Islet of Langerhans (tissue), 1 donor: Measurements from ENCODE around the gene SELENOV.
"Not testable (repeated sequence)": the region's sequence is repeated elsewhere in the genome, so short reads cannot be mapped to it uniquely, and the experiment has no call there.

Experiments used
- FAIRE-seq: peaks from one replicate; lab custom pipeline; 2011; peaks lifted over from hg19 to GRCh38; lab: Jason Lieb, UNC

Gene SELENOV, protein sequence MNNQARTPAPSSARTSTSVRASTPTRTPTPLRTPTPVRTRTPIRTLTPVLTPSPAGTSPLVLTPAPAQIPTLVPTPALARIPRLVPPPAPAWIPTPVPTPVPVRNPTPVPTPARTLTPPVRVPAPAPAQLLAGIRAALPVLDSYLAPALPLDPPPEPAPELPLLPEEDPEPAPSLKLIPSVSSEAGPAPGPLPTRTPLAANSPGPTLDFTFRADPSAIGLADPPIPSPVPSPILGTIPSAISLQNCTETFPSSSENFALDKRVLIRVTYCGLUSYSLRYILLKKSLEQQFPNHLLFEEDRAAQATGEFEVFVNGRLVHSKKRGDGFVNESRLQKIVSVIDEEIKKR

DNA sequence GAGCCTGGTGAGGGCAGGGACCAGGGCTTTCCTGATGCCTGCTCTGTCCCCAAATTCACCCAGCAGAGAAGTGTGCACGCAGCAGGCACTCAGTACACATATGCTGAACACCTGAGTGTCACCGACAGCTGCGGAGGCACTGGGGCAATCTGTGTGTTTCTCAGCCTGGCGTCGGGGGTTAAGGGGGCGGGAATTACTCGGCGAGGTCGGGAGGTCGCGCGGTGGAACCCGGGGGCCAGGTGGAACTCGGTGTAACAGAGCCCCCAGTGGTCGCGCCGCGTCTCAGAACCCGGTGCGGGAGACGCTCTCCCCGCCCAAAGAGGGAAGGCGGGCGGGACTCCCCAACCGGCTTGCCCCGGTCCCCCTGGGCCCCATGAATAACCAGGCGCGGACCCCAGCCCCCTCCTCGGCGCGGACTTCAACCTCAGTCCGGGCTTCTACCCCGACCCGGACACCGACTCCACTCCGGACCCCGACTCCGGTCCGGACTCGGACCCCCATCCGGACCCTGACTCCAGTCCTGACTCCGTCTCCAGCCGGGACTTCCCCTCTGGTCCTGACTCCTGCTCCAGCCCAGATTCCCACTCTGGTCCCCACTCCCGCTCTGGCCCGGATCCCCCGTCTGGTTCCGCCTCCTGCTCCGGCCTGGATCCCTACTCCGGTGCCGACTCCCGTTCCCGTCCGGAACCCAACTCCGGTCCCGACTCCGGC is at the start of gene SELENOV:
SELENOV (plus strand) TSS at position 300 of the 711 bp plus-strand sequence; CDS start at position 374, 74 bp downstream.
- no peak for FAIRE-seq

GRCh38 chr19:39465956-39466747 is 48.8 kb upstream of the SELENOV start:
- no peak for FAIRE-seq

GRCh38 chr19:39467941-39468340 is 47.0 kb upstream of the SELENOV start:
- FAIRE-seq: no peak

GRCh38 chr19:39469036-39469435 is 45.9 kb upstream of the SELENOV start:
- no peak for FAIRE-seq

- FAIRE-seq: no peak
Observed at GRCh38 chr19:39469567-39469966, 45.4 kb upstream of the SELENOV start.

DNA sequence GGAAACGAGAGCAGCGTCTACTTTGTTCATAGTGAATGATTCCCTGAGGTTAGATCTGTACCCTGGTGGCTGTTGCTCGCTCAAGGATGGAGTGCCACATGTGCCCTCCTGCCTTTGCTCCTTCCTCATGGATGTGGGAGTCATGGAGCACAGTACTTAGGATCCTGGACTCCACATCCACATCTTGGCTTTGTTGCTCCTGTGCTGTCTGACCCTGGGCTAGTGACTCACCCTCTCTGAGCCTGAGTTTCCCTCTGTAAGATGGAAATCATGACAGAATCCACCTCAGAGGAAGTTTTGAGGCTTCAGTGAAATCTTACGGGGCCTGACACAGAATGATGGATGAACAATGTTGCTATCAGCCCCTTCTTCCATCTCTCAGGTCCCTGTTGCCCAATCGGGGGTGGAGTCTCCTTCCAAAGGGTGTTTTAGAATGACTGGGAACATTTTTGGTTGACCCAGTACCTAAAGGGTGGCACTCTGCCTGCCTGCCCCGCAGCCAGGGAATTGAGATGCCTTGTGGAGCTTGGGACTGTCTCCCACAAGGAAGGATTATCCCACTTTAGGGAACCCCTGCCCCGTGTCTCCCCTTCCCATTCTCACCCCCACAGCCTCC is 44.1 kb upstream of the SELENOV start:
- no peak for FAIRE-seq

- FAIRE-seq: no peak
Observed at GRCh38 chr19:39471756-39472536, 43.0 kb upstream of the SELENOV start.

GRCh38 chr19:39472746-39473442 is 42.0 kb upstream of the SELENOV start:
- FAIRE-seq: no peak

- no peak for FAIRE-seq
Observed at GRCh38 chr19:39473443-39473960, 41.4 kb upstream of the SELENOV start.

DNA sequence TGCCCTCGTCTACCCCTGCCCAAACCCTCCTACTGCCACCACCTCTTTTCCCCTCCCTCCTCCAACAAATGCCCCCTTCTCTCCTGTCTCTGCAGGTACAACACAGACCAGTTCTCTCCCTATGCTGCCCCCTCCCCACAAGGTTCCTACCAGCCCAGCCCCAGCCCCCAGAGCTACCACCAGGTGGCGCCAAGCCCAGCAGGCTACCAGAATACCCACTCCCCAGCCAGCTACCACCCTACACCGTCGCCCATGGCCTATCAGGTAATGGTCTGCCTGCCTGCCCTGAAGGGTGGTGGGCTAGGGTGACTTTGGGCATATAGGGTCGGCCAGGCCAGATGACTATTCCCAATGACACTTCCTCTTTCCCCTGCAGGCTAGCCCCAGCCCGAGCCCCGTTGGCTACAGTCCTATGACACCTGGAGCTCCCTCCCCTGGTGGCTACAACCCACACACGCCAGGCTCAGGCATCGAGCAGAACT is 40.8 kb upstream of the SELENOV start:
- no peak for FAIRE-seq

- no peak for FAIRE-seq
Observed at GRCh38 chr19:39475748-39476147, 39.2 kb upstream of the SELENOV start.

DNA sequence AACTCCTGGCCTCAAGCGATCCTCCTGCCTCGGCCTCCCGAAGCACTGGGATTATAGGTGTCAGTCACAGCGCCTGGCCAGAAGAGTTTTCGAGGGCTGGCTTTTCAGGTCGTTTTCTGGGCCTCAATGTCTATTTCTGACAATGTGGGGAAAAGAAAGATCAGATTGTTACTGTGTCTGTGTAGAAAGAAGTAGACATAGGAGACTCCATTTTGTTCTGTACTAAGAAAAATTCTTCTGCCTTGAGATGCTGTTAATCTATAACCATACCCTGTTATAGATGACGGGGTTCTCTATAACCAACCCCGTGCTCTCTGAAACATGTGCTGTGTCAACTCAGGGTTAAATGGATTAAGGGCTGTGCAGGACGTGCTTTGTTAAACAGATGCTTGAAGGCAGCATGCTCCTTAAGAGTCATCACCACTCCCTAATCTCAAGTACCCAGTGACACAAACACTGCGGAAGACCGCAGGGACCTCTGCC is 35.6 kb upstream of the SELENOV start:
- FAIRE-seq: not testable (repeated sequence)

GRCh38 chr19:39479916-39480315 is 35.0 kb upstream of the SELENOV start:
- FAIRE-seq: no peak

- FAIRE-seq: no peak
Observed at GRCh38 chr19:39480337-39481228, 34.4 kb upstream of the SELENOV start, which contains the start of gene TIMM50. Gene TIMM50, plus strand, starts transcription at chr19:39480838. Its CDS starts 16 bp downstream, at chr19:39480854.

DNA sequence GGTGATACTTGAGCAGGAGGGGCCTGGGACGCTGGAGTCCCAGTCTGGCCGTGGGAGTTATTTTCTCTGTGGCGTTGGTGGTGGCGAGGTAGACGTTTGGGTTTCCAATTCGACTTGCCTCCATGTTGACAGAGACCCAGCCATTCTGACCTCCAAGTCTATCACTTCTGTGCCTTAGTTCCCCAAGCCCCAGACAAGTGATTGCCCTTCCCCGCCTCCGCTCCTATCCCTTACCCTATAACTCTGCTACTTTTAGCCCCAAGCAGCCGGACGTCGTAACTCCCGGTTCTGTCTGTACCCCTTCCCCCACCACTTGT is 33.8 kb upstream of the SELENOV start:
- FAIRE-seq: no peak

DNA sequence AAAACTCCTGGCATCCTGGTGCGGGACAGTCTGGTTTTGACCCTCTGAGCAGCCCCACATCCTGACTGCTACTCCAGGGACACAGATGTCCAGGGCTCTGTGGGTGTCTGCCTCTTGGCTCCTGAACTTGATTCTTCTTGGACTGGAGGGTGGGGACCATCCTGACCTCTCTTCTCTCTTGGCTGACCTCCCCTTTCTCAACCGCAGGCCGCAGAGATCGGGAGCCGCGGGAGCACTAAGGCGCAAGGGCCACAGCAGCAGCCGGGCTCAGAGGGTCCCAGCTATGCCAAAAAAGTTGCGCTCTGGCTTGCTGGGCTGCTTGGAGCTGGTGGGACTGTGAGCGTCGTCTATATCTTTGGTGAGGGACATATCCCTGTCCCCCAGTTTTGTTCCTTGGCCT is 33.3 kb upstream of the SELENOV start:
- no peak for FAIRE-seq

GRCh38 chr19:39483141-39483540 is 31.8 kb upstream of the SELENOV start:
- no peak for FAIRE-seq

DNA sequence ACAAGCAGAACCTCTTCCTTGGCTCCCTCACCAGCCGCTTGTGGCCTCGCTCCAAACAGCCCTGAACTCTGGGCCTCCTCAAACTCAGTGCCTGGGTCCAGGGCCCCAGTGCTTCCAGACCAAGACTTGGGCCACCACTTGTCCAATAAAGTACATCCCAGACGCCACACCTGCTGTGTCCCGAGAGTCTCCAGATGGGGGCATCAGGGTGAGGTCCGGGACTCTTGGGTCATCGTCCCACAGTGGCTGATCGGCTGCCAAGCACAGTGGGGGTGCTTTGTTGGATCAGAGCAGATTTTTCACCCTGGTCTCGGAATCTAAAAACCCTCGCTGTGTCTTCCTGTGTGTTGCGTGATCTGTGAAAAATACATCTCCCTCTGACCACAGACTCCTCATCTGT is 25.2 kb upstream of the SELENOV start:
- FAIRE-seq: no peak

DNA sequence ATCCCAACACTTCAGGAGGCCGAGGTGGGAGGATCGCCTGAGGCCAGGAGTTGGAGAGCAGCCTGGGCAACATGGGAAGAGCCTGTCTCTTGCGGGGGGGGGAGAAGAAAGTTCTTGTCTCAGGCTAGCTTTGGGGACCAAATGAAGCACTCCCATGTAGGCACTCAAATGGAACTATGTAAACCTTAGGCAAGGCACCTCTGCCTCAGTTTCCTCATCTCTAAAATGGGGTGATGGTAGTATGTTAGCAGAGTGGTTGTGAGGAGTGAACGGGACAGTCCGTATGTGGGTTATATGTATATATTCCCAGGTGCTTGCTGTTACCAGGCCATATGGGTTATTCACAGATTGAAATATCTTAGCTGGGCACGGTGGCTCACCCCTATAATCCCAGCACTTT is 22.7 kb upstream of the SELENOV start:
- no peak for FAIRE-seq
